GM21526 (cell line): ENCODE data around the gene PFKM.
A peak's percentile ranks its signal among the peaks of the same experiment; 100 is the strongest.

Experiments
- ATAC-seq: cut with Tn5 transposase; IDR thresholded peaks from one replicate; pipeline ENCODE4 v1.9.1; 2021; ENCODE audit warnings: moderate library complexity; ENCODE audit not compliant: unreplicated experiment, low FRiP score

PFKM gene

GRCh38 chr12:48119078-48119833 is at the start of gene PFKM:
TSS of gene PFKM (plus strand) at chr12:48119364. CDS start at chr12:48122775, 3,411 bp downstream.
- ATAC-seq = peak; percentile 98

DNA sequence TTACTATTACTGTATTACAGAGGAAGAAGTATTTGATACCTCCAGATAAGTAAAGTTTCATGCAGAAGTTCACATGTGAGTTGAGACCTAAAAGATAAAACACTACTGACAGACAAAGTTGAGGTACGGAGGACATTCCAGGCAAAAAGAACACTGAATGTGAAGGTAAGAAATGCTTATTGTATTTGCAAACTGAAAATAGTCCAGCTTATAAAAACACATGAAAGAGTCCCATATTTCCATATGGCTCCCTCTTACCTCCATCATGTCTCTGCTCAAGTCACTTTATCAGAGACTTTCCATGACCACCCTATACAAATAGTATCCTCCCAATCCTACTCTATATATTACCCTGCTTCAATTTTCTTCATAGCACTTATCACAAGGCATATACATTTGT is 49.1 kb upstream of the PFKM start:
- no peak for ATAC-seq

DNA sequence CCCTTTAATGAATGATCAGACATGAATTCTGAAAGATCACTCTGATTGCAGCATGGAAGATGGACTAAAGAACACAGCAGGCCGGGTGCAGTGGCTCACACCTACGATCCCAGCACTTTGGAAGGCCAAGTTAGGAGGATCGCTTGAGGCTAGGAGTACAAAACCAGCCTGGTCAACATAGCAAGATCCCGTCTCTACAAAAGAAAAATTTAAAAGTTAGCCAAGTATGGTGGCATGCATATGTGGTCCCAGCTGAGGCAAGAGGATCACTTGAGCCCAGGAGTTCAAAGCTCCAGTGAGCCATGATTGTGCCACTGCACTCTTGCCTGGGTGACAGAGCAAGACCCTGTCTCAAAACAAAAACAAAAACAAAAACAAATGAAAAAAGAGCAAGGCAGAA is 48.4 kb upstream of the PFKM start:
- no peak for ATAC-seq

DNA sequence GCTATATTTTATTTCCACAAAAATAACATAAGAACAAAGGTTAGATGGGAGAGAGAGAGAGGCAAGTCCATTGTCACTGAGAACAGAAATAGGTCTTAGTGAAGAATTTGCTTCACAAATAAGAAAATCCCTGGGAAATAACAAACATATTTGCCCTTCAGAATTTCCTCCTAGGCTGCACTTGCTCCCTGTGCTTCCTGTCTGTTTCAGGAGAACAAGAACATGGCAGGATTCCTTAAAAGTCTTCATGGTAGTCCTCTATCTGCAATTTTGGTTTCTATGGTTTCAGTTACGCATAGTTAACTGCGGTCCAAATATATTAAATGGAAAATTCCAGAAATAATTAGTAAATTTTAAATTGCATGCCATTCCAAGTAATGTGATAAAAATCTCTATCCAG is 47.4 kb upstream of the PFKM start:
- no peak for ATAC-seq

- no peak for ATAC-seq
Measured at GRCh38 chr12:48072266-48072665, 46.9 kb upstream of the PFKM start.

- ATAC-seq = no peak
Measured at GRCh38 chr12:48074266-48074665, 44.9 kb upstream of the PFKM start.

GRCh38 chr12:48075832-48076231 is 43.3 kb upstream of the PFKM start:
- ATAC-seq = no peak

- ATAC-seq = no peak
Measured at GRCh38 chr12:48077111-48077510, 42.1 kb upstream of the PFKM start.

DNA sequence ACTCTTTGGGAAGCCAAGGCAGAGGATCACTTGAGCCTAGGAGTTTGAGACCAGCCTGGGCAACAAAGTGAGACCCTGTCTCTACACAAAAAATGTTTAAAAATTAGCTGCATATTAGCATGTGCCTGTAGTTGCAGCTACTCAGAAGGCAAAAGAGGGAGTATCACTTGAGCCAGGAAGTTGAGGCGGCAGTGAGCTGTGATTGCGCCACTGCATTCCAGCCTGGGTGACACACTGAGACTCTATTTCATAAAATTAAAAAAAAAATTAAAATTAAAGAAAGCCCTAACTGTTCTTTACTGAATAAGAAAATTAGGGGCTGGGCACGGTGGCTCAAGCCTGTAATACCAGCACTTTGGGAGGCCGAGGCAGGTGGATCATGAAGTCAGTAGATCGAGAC is 40.3 kb upstream of the PFKM start:
- ATAC-seq = no peak

- no peak for ATAC-seq
Measured at GRCh38 chr12:48080285-48080684, 38.9 kb upstream of the PFKM start.

GRCh38 chr12:48080821-48081220 is 38.3 kb upstream of the PFKM start:
- ATAC-seq = no peak

DNA sequence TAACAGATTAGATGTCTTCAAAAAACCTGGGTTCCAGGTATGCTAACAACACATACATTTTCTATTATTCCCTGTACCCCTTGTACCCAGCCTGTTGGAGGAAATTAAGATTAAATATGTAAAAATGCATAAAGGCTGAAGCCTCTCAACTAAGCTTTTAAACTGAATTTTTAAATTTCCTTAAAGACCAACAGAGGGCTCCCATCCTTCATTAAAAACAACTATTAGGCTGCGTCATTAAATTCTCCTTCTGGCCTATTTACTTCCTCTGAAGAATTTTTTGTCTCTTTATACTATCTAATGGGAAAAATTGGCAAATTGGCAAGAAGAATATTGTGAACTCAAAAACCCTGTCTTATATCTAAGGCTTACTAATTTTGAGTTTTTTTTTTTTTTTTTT is 35.1 kb upstream of the PFKM start:
- no peak for ATAC-seq

GRCh38 chr12:48084841-48085460 is 34.2 kb upstream of the PFKM start:
- no peak for ATAC-seq

DNA sequence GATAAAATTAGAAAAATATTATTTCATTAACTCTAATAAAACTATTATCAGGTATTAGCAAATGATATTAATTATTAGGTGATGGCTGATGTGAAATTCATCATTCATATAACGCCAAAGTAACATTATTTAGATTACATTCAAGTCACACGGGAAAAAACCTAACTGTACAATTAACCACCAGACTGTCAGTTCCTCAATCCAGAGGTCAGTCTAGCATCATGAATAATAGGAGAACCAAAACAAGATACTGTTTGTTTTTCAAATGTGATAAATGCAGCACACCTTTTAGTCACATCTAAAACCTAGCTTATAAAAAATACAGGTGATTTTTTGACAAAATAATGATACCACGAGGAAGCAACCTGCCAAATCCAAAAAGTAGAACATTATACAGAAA is 32.8 kb upstream of the PFKM start:
- ATAC-seq = no peak

GRCh38 chr12:48092611-48093010 is 26.6 kb upstream of the PFKM start:
- no peak for ATAC-seq

DNA sequence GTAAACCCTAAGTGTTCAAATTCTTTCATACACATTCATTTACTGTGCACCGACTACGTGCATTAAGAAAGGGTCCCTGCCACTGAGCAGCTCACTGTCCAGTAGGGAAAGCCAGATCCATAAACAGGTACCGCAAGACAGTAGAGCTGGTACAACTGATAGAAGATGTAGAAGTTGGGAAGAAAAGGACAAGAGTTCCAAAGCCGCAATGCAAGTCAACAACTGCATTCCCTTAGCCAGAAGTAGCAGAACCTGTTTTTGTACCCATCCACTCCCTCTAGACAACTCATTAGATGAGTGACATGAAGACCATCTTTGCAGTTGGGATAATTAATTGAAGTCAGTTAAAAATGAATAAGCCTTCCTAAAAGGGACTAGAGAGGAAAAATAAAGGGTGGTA is 14.6 kb upstream of the PFKM start:
- ATAC-seq = no peak

GRCh38 chr12:48105321-48105866 is 13.8 kb upstream of the PFKM start:
- ATAC-seq = peak; percentile 17

GRCh38 chr12:48105867-48106680 is 13.1 kb upstream of the PFKM start, which contains the start of gene SENP1:
TSS of gene SENP1 (minus strand) at chr12:48106079. CDS start at chr12:48101472, 4,607 bp downstream.
- ATAC-seq = peak; percentile 68

- ATAC-seq = no peak
Measured at GRCh38 chr12:48106681-48107613, 12.2 kb upstream of the PFKM start.

- ATAC-seq = no peak
Measured at GRCh38 chr12:48109424-48109823, 9.7 kb upstream of the PFKM start.
